Measurements from ENCODE around the gene HBEGF. TPM values are rescaled to one million over a fixed set of nuclear protein-coding genes. Genes with fewer than 3 reads are reported as not detected.
"Not testable (repeated sequence)": the region's sequence is repeated elsewhere in the genome, so short reads cannot be mapped to it uniquely, and the experiment has no call there.

The HBEGF gene
- total RNA-seq, 4 donors from 2014 or later = 4.7 to 17.4 (median 6.6) TPM

DNA sequence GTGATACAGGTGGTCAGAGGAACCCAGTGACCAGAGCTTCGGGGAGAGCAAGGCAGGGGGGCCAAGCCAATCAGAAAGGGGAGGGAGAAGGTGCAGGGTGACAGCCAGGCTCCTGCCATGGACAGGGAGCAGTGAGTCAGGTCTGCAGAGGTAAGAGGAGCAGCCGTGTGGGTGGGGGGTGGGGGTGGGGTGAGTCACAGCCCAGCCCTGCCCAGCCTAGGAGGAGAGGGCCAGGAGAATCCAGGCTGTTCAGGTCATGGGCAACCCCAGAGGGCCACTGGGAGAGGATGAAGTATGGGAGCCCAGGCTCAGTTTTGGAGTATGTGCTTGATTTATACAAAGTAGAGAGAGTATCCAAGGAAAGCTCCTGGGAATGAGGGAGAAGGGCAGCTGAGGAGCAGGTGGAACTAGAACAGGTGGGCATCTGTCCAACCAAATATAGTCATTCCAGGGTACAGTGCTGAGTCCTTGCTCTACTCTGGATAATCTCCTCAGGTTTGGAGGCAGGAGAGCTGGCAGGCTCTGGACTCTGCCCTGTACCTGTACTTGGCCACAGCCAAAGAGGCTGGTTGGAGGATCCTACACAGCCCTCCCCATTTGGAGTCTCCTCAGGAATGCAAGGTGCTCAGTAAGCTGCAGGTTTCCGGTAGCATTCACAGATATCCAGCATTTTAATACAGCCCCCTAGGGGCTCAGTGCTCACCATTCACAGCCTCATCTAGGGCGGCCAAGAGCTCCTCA is 1.6 kb downstream of the HBEGF start:
- Histone ChIP-seq H3K4me3 (peak overlapping the region; percentile 66 to 75), H3K4me1 (peaks cover 0 to 68% (median 15%) of the 10 kb centered on the region in 3 donors)
- WGBS, 2 donors (ENCODE audit: low coverage in 1 of 2) = 79% methylated on average over 3 of the region's 4 CpGs; no CpG with 5 or more reads in 1 of the 2 donors

DNA sequence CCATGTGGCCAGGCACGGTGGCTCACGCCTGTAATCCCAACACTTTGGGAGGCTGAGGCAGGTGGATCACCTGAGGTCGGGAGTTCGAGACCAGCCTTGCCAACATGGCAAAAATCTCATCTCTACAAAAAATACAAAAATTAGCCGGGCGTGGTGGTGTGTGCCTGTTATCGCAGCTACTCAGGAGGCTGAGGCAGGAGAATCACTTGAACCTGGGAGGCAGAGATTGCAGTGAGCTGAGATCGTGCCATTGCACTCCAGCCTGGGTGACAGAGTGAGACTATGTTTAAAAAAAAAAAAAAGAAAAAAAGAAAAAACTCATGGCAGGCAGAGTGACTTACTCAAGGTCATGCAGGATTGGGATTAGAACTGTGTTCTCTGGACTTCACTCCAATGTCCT is 2.6 kb downstream of the HBEGF start:
- H3K27me3 ChIP-seq, H3K9me3 ChIP-seq, ATAC-seq: not testable (repeated sequence)
- 91% methylated on average over 4 of the region's 8 CpGs; no CpG with 5 or more reads in 1 of the 2 donors for WGBS, 2 donors (ENCODE audit: low coverage in 1 of 2)
- Histone ChIP-seq H3K36me3 (peaks cover 0 to 15% of the 10 kb centered on the region in 2 donors), H3K4me1 (peaks cover 0 to 77% (median 15%) of the 10 kb centered on the region in 3 donors), H3K4me3 (peak overlapping the region in 1 of 2 donors; percentile 66), H3K27ac (peak overlapping the region in 2 of 4 donors; percentile 55 to 88)

More for the DNA sequence above, 1.6 kb downstream of the HBEGF start:
- H3K36me3 ChIP-seq = peaks cover 0 to 15% of the 10 kb centered on the region in 2 donors
- H3K9me3 ChIP-seq = no peaks in the 10 kb centered on the region
- no peak for ATAC-seq
- peak overlapping the region in 3 of 4 donors; percentile 82 to 88 (median 86) for H3K27ac ChIP-seq
- TF ChIP-seq POLR2A (IDR thresholded peaks at IDR 0.05) (no peak), POLR2AphosphoS5 (IDR thresholded peaks at IDR 0.05) (no peak), EP300 (IDR thresholded peaks at IDR 0.05) (no peak)
- TF ChIP-seq, protein P1, sequence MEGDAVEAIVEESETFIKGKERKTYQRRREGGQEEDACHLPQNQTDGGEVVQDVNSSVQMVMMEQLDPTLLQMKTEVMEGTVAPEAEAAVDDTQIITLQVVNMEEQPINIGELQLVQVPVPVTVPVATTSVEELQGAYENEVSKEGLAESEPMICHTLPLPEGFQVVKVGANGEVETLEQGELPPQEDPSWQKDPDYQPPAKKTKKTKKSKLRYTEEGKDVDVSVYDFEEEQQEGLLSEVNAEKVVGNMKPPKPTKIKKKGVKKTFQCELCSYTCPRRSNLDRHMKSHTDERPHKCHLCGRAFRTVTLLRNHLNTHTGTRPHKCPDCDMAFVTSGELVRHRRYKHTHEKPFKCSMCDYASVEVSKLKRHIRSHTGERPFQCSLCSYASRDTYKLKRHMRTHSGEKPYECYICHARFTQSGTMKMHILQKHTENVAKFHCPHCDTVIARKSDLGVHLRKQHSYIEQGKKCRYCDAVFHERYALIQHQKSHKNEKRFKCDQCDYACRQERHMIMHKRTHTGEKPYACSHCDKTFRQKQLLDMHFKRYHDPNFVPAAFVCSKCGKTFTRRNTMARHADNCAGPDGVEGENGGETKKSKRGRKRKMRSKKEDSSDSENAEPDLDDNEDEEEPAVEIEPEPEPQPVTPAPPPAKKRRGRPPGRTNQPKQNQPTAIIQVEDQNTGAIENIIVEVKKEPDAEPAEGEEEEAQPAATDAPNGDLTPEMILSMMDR (IDR thresholded peaks at IDR 0.05) = no peak
- H3K27me3 ChIP-seq = no peaks in the 10 kb centered on the region

DNA sequence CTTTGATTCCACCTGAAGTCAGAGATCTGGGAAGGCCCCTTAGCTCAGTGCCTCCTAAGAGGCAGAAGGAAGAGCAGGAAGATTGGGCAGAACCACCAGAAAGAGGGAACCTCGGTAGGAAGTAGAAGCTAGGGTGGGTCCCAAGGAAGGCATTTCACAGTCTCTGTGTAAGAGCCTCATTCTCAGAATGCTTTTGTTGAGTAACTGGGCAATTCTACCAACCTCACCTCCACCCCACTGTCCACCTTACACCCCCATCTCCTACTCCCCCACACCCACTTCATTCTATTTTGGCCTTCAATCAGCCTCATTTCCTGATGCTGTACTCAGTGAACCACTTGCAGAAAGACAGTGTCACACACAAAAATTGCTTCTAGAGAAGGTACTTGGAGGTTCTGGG is 3.5 kb downstream of the HBEGF start:
- ATAC-seq = no peak
- Histone ChIP-seq H3K27me3 (no peaks in the 10 kb centered on the region), H3K27ac (peak overlapping the region in 3 of 4 donors; percentile 55 to 61 (median 61)), H3K9me3 (no peaks in the 10 kb centered on the region), H3K4me1 (peaks cover 0 to 83% (median 15%) of the 10 kb centered on the region in 3 donors), H3K36me3 (peaks cover 0 to 15% of the 10 kb centered on the region in 2 donors), H3K4me3 (no peak overlapping the region)
- 80 to 92% methylated on average over 1 of the region's 1 CpG for WGBS, 2 donors (ENCODE audit: low coverage in 1 of 2)
- TF ChIP-seq, protein P1 (IDR thresholded peaks at IDR 0.05) = no peak
- TF ChIP-seq POLR2AphosphoS5 (IDR thresholded peaks at IDR 0.05) (no peak), EP300 (IDR thresholded peaks at IDR 0.05) (no peak), POLR2A (IDR thresholded peaks at IDR 0.05) (no peak)

DNA sequence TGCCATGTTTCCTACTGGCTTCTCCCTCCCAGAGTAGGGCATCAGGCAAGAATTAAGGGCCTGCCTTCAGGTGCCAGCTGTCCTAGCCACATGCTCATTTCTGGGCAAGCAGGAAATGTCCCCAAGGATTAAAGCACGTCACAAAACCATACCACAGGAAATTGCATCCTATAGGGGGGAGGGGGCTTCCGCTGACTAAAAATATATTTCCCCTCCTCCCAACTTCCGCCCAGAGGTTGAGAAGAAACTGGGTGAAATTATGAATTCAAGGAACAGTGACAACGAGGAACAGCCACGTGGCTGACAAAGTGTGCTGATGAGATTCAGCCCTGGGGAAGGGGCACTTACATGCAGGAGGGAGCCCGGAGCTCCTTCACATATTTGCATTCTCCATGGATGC is 4.1 kb downstream of the HBEGF start:
- no peaks in the 10 kb centered on the region for H3K9me3 ChIP-seq
- H3K27ac ChIP-seq = peak overlapping the region in 3 of 4 donors; percentile 55 to 64 (median 61)
- 50% methylated on average over 6 of the region's 6 CpGs; no CpG with 5 or more reads in 1 of the 2 donors for WGBS, 2 donors (ENCODE audit: low coverage in 1 of 2)
- ATAC-seq = no peak
- no peak overlapping the region for H3K4me3 ChIP-seq
- peak; percentile 35 for TF ChIP-seq POLR2AphosphoS5 (IDR thresholded peaks at IDR 0.05)
- TF ChIP-seq, protein P1 (IDR thresholded peaks at IDR 0.05) = no peak
- peaks cover 0 to 15% of the 10 kb centered on the region in 2 donors for H3K36me3 ChIP-seq
- H3K4me1 ChIP-seq = peaks cover 0 to 83% (median 12%) of the 10 kb centered on the region in 3 donors
- H3K27me3 ChIP-seq = no peaks in the 10 kb centered on the region

DNA sequence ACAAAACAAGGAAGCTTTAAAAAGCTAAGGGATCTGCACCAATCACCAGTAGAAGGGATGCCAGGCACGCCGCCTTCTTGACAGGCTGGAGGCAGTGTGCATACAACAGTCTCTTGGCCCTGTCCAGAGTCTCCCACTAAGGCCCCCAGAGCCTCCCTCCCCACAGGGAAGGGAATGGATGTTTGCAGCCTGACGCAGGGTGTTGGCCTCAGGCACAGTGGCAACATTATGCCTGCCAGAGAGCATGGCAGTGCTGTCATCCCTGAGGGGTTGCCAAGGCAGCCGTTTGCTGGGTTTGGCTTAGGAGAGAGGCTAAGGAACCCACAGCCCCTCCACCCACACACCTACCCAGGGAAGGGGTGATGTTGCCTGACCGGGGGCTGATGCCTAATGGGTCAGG is 4.8 kb downstream of the HBEGF start:
- peak; percentile 9 for ATAC-seq
- Histone ChIP-seq H3K4me3 (no peak overlapping the region), H3K36me3 (peaks cover 0 to 15% of the 10 kb centered on the region in 2 donors), H3K4me1 (peaks cover 0 to 83% (median 7%) of the 10 kb centered on the region in 3 donors), H3K27ac (peak overlapping the region in 3 of 4 donors; percentile 55 to 64 (median 61)), H3K9me3 (no peaks in the 10 kb centered on the region), H3K27me3 (no peaks in the 10 kb centered on the region)
- 86% methylated on average over 2 of the region's 5 CpGs; no CpG with 5 or more reads in 1 of the 2 donors for WGBS, 2 donors (ENCODE audit: low coverage in 1 of 2)
- peak; percentile 64 for TF ChIP-seq POLR2AphosphoS5 (IDR thresholded peaks at IDR 0.05)
- TF ChIP-seq, protein P1 (IDR thresholded peaks at IDR 0.05) = no peak
